GM21737 (cell line): ENCODE measurements around the gene SPAG9.
A peak's percentile ranks its signal among the peaks of the same experiment; 100 is the strongest.
"Not testable (repeated sequence)": the region's sequence is repeated elsewhere in the genome, so short reads cannot be mapped to it uniquely, and the experiment has no call there.

ENCODE experiments used
- ATAC-seq: cut with Tn5 transposase; IDR thresholded peaks from one replicate; pipeline ENCODE4 v1.9.1; 2021; ENCODE audit warnings: mild to moderate bottlenecking, moderate library complexity; ENCODE audit not compliant: unreplicated experiment

SPAG9 gene

GRCh38 chr17:51133365-51133764 is 12.7 kb upstream of the SPAG9 start:
- ATAC-seq, result no peak

- no peak for ATAC-seq
Measured at GRCh38 chr17:51132964-51133319, 12.3 kb upstream of the SPAG9 start.

GRCh38 chr17:51128076-51128475 is 7.4 kb upstream of the SPAG9 start:
- no peak for ATAC-seq

GRCh38 chr17:51124640-51125503 is 4.2 kb upstream of the SPAG9 start:
- ATAC-seq, result no peak

GRCh38 chr17:51122473-51123115 is 1.9 kb upstream of the SPAG9 start:
- not testable (repeated sequence) for ATAC-seq

GRCh38 chr17:51121620-51122472 is 1.2 kb upstream of the SPAG9 start:
- peak; percentile 30 for ATAC-seq

GRCh38 chr17:51120357-51120738 is 320 bp downstream of the SPAG9 start:
- peak; percentile 23 for ATAC-seq

GRCh38 chr17:51119415-51120356 is 982 bp downstream of the SPAG9 start:
- peak; percentile 23 for ATAC-seq

- ATAC-seq, result no peak
Measured at GRCh38 chr17:51118330-51119195, 2.1 kb downstream of the SPAG9 start.

GRCh38 chr17:51115179-51115578 is 5.5 kb downstream of the SPAG9 start:
- ATAC-seq, result no peak

GRCh38 chr17:51112303-51113222 is 8.1 kb downstream of the SPAG9 start:
- ATAC-seq, result not testable (repeated sequence)

- no peak for ATAC-seq
Measured at GRCh38 chr17:51107778-51108177, 12.9 kb downstream of the SPAG9 start.

- no peak for ATAC-seq
Measured at GRCh38 chr17:51103451-51103850, 17.2 kb downstream of the SPAG9 start.

GRCh38 chr17:51103050-51103449 is 17.6 kb downstream of the SPAG9 start:
- ATAC-seq, result no peak

- ATAC-seq, result no peak
Measured at GRCh38 chr17:51097708-51098446, 22.8 kb downstream of the SPAG9 start.

- ATAC-seq, result no peak
Measured at GRCh38 chr17:51091635-51092034, 29.0 kb downstream of the SPAG9 start.

- not testable (repeated sequence) for ATAC-seq
Measured at GRCh38 chr17:51088868-51089267, 31.8 kb downstream of the SPAG9 start.

- no peak for ATAC-seq
Measured at GRCh38 chr17:51088287-51088686, 32.4 kb downstream of the SPAG9 start.
